HepG2 (cell line): Measurements from ENCODE around the gene KANSL1L. TPM values are rescaled to one million over a fixed set of nuclear protein-coding genes. Genes with fewer than 3 reads are reported as not detected.

Experiments used
- AHR ChIP-seq: IDR thresholded peaks from 2 replicates; pipeline ENCODE4 v1.6.1; 2018; ENCODE audit warnings: missing genetic modification reagents, missing compliant biosample characterization
- ARNT ChIP-seq: fragments of 450-650 bp; IDR thresholded peaks from 2 replicates; pipeline ENCODE4 v1.6.1; 2017
- ATM ChIP-seq: fragments of 450-650 bp; IDR thresholded peaks from 2 replicates; pipeline ENCODE4 v1.7.1; 2017; ENCODE audit warnings: mild to moderate bottlenecking, borderline replicate concordance
- CHD2 ChIP-seq: IDR thresholded peaks from 2 replicates; pipeline ENCODE4 v1.6.1; 2011; ENCODE audit warnings: low read depth, low read length, improper control_type of control experiment
- FIP1L1 ChIP-seq: fragments of 200-400 bp; formaldehyde crosslinking; IDR thresholded peaks from 2 replicates; pipeline ENCODE4 v1.6.1; 2018; ENCODE audit warnings: low read depth, mild to moderate bottlenecking, low read length, moderate library complexity, borderline replicate concordance; ENCODE audit not compliant: insufficient read depth
- JUN ChIP-seq: sonication (generic); formaldehyde crosslinking; IDR thresholded peaks from 2 replicates; pipeline ENCODE4 v1.4.0; 2020; ENCODE audit warnings: mild to moderate bottlenecking, missing genetic modification reagents
- KLF13 ChIP-seq: sonication (generic); formaldehyde crosslinking; IDR thresholded peaks from 2 replicates; pipeline ENCODE4 v1.4.0; 2020; ENCODE audit warnings: mild to moderate bottlenecking, missing genetic modification reagents
- MBD4 ChIP-seq: IDR thresholded peaks from 2 replicates; pipeline ENCODE4 v1.6.1; 2012; ENCODE audit warnings: low read length, inconsistent platforms, borderline replicate concordance
- NFKB2 ChIP-seq: sonication (generic); formaldehyde crosslinking; IDR thresholded peaks from 2 replicates; pipeline ENCODE4 v1.4.0; 2020; ENCODE audit warnings: missing genetic modification reagents, borderline replicate concordance
- NKX3-1 ChIP-seq: sonication (generic); formaldehyde crosslinking; IDR thresholded peaks from 2 replicates; pipeline ENCODE4 v1.5.0; 2020; ENCODE audit warnings: missing genetic modification reagents
- SOX6 ChIP-seq, 2 experiments: fragments of 450-650 bp in 1 of 2; sonication (generic) in 1 of 2; formaldehyde crosslinking in 1 of 2; IDR thresholded peaks; 2 replicates each; pipeline versions ENCODE4 v1.4.0 to v1.6.1; 2017 to 2020; ENCODE audit warnings: antibody characterized with exemption in 1 of 2, mild to moderate bottlenecking in 1 of 2, missing genetic modification reagents in 1 of 2
- TRIM24 ChIP-seq: sonication (generic); formaldehyde crosslinking; IDR thresholded peaks from 2 replicates; pipeline ENCODE4 v1.8.0; 2022; ENCODE audit warnings: mild to moderate bottlenecking, missing genetic modification reagents
- ZBTB14 ChIP-seq: sonication (generic); formaldehyde crosslinking; IDR thresholded peaks from 2 replicates; pipeline ENCODE4 v1.4.0; 2020; ENCODE audit warnings: missing genetic modification reagents
- ZNF138 ChIP-seq: sonication (generic); formaldehyde crosslinking; IDR thresholded peaks from 2 replicates; pipeline ENCODE4 v1.5.0; 2020; ENCODE audit warnings: mild to moderate bottlenecking, low read depth, missing genetic modification reagents
- ZNF160 ChIP-seq: sonication (generic); formaldehyde crosslinking; IDR thresholded peaks from 2 replicates; pipeline ENCODE4 v1.8.0; 2022; ENCODE audit warnings: mild to moderate bottlenecking, inconsistent platforms, missing genetic modification reagents
- ZNF276 ChIP-seq: sonication (generic); formaldehyde crosslinking; IDR thresholded peaks from 2 replicates; pipeline ENCODE4 v1.4.0; 2020; ENCODE audit warnings: mild to moderate bottlenecking, low read depth, missing genetic modification reagents
- ZNF567 ChIP-seq: sonication (generic); formaldehyde crosslinking; IDR thresholded peaks from 2 replicates; pipeline ENCODE4 v1.8.1; 2023; ENCODE audit warnings: mild to moderate bottlenecking, missing genetic modification reagents, borderline replicate concordance
- ZNF616 ChIP-seq: sonication (generic); formaldehyde crosslinking; IDR thresholded peaks from 2 replicates; pipeline ENCODE4 v1.5.0; 2020; ENCODE audit warnings: low read depth, mild to moderate bottlenecking, missing genetic modification reagents
- ZSCAN30 ChIP-seq: sonication (generic); formaldehyde crosslinking; IDR thresholded peaks from 2 replicates; pipeline ENCODE4 v1.5.0; 2020; ENCODE audit warnings: mild to moderate bottlenecking, missing genetic modification reagents
- polyA plus RNA-seq, 8 experiments: library from polyadenylated mRNA; depleted of rRNA in 3 of 8; stranded (reverse) in 7 of 8; unstranded in 1 of 8; fragments of >200 nt; fragmentation: Illumina TruSeq in 4 of 8; extraction: Trizol in 4 of 8; gene quantifications; 2 replicates each; pipeline versions ENCODE4 v1.2.1 to v1.2.3, GENCODE V29; 2011 to 2016; ENCODE audit warnings: low read depth in 4 of 8, missing spikeins in 1 of 8, mixed read lengths in 1 of 8; ENCODE audit not compliant: insufficient read depth in 1 of 8
- total RNA-seq, 5 experiments: library from RNA; depleted of rRNA; stranded (reverse); fragments of >200 nt; fragmentation: Illumina TruSeq; extraction: Trizol; gene quantifications; 2 replicates each; pipeline ENCODE4 v1.2.3, GENCODE V29; 2016; ENCODE audit warnings: low read depth in 1 of 5
- TF ChIP-seq, protein P1 (sequence below): sonication (generic); formaldehyde crosslinking; IDR thresholded peaks from 2 replicates; pipeline ENCODE4 v1.4.0; 2020; ENCODE audit warnings: missing genetic modification reagents
- TF ChIP-seq, protein P2 (sequence below): IDR thresholded peaks from 2 replicates; pipeline ENCODE4 v1.6.1; 2012; ENCODE audit warnings: low read length, improper control_type of control experiment

KANSL1L gene
- total and polyA plus RNA-seq, 2 of the 13 experiments (the other 11 are each of a cell fraction or from before 2014, with no cell fraction given): 5.4 to 10.3 TPM

GRCh38 chr2:210002158-210003157 is 168.8 kb downstream of the KANSL1L start, which contains the start of gene RPE (continued):
- TF ChIP-seq, protein P1, sequence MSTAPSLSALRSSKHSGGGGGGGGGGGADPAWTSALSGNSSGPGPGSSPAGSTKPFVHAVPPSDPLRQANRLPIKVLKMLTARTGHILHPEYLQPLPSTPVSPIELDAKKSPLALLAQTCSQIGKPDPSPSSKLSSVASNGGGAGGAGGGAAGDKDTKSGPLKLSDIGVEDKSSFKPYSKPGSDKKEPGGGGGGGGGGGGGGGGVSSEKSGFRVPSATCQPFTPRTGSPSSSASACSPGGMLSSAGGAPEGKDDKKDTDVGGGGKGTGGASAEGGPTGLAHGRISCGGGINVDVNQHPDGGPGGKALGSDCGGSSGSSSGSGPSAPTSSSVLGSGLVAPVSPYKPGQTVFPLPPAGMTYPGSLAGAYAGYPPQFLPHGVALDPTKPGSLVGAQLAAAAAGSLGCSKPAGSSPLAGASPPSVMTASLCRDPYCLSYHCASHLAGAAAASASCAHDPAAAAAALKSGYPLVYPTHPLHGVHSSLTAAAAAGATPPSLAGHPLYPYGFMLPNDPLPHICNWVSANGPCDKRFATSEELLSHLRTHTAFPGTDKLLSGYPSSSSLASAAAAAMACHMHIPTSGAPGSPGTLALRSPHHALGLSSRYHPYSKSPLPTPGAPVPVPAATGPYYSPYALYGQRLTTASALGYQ (CRISPR knock-in tag): peak; percentile 44; the same call in 1 of the 2 replicates
- TF ChIP-seq ZNF567 (CRISPR knock-in tag): no peak; the same call in 1 of the 2 replicates
- TF ChIP-seq JUN (CRISPR knock-in tag): peak; percentile 44; the same call in 1 of the 2 replicates
- TF ChIP-seq ZNF276 (CRISPR knock-in tag): no peak
- TF ChIP-seq ZNF138 (CRISPR knock-in tag): peak; percentile 62; the same call in 1 of the 2 replicates
- peak; percentile 89; the same call in 1 of the 2 replicates for TF ChIP-seq ZNF616 (CRISPR knock-in tag)
- no peak for TF ChIP-seq ZBTB14 (CRISPR knock-in tag)
- no peak for TF ChIP-seq AHR (CRISPR knock-in tag)
- no peak for TF ChIP-seq MBD4
- TF ChIP-seq, protein P2, sequence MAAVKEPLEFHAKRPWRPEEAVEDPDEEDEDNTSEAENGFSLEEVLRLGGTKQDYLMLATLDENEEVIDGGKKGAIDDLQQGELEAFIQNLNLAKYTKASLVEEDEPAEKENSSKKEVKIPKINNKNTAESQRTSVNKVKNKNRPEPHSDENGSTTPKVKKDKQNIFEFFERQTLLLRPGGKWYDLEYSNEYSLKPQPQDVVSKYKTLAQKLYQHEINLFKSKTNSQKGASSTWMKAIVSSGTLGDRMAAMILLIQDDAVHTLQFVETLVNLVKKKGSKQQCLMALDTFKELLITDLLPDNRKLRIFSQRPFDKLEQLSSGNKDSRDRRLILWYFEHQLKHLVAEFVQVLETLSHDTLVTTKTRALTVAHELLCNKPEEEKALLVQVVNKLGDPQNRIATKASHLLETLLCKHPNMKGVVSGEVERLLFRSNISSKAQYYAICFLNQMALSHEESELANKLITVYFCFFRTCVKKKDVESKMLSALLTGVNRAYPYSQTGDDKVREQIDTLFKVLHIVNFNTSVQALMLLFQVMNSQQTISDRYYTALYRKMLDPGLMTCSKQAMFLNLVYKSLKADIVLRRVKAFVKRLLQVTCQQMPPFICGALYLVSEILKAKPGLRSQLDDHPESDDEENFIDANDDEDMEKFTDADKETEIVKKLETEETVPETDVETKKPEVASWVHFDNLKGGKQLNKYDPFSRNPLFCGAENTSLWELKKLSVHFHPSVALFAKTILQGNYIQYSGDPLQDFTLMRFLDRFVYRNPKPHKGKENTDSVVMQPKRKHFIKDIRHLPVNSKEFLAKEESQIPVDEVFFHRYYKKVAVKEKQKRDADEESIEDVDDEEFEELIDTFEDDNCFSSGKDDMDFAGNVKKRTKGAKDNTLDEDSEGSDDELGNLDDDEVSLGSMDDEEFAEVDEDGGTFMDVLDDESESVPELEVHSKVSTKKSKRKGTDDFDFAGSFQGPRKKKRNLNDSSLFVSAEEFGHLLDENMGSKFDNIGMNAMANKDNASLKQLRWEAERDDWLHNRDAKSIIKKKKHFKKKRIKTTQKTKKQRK: no peak
- TF ChIP-seq TRIM24 (CRISPR knock-in tag): no peak
- TF ChIP-seq NKX3-1 (CRISPR knock-in tag): no peak
- no peak for TF ChIP-seq SOX6 (IDR thresholded peaks at IDR 0.05)
- TF ChIP-seq SOX6 (CRISPR knock-in tag; IDR thresholded peaks at IDR 0.05): peak; percentile 73
- TF ChIP-seq FIP1L1: no peak
- peak; percentile 10; the same call in 1 of the 2 replicates for TF ChIP-seq CHD2
- TF ChIP-seq ZNF160 (CRISPR knock-in tag): peak; percentile 22; the same call in 1 of the 2 replicates
- no peak for TF ChIP-seq ZSCAN30 (CRISPR knock-in tag)
- TF ChIP-seq NFKB2 (CRISPR knock-in tag): peak; percentile 88; the same call in 1 of the 2 replicates
- TF ChIP-seq KLF13 (CRISPR knock-in tag): no peak
- TF ChIP-seq ATM: no peak
- TF ChIP-seq ARNT: no peak
